Epithelial cell of proximal tubule (primary cell): Measurements from ENCODE around the gene TCF7. TPM values are rescaled to one million over a fixed set of nuclear protein-coding genes. Genes with fewer than 3 reads are reported as not detected.

Source experiments
- DNase-seq: peaks from one replicate; pipeline ENCODE4 v3.0.0-alpha.2; 2011; ENCODE audit warnings: low read depth
- H3K4me3 ChIP-seq: 2 replicates; pipeline ENCODE4 v1.5.1; 2011; ENCODE audit warnings: low read depth, mild to moderate bottlenecking, low read length
- total RNA-seq: library from RNA; depleted of rRNA; stranded (reverse); fragments of >200 nt; gene quantifications from 2 replicates; pipeline ENCODE4 v1.2.3, GENCODE V29; 2015
- TF ChIP-seq, protein P1 (sequence below): conservative IDR thresholded peaks from 2 replicates; pipeline ENCODE4 v1.5.1; 2012; ENCODE audit warnings: low read depth, mild to moderate bottlenecking, low read length

The TCF7 gene
- total RNA-seq, 1 donor from 2014 or later = 3.6 TPM

DNA sequence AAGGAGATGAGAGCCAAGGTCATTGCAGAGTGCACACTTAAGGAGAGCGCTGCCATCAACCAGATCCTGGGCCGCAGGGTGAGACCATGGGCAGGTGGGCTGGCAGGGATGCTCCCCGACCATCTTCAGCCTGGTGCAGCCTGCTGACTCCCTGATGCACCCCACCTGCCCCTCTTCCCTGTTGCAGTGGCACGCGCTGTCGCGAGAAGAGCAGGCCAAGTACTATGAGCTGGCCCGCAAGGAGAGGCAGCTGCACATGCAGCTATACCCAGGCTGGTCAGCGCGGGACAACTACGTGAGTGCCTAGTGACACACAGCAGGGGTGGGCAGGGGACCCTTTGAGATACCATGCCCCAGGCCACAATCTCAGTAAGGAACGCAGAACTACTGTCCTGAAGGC is 28.3 kb downstream of the TCF7 start:
- DNase-seq = no peak
- TF ChIP-seq, protein P1, sequence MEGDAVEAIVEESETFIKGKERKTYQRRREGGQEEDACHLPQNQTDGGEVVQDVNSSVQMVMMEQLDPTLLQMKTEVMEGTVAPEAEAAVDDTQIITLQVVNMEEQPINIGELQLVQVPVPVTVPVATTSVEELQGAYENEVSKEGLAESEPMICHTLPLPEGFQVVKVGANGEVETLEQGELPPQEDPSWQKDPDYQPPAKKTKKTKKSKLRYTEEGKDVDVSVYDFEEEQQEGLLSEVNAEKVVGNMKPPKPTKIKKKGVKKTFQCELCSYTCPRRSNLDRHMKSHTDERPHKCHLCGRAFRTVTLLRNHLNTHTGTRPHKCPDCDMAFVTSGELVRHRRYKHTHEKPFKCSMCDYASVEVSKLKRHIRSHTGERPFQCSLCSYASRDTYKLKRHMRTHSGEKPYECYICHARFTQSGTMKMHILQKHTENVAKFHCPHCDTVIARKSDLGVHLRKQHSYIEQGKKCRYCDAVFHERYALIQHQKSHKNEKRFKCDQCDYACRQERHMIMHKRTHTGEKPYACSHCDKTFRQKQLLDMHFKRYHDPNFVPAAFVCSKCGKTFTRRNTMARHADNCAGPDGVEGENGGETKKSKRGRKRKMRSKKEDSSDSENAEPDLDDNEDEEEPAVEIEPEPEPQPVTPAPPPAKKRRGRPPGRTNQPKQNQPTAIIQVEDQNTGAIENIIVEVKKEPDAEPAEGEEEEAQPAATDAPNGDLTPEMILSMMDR = no peak

DNA sequence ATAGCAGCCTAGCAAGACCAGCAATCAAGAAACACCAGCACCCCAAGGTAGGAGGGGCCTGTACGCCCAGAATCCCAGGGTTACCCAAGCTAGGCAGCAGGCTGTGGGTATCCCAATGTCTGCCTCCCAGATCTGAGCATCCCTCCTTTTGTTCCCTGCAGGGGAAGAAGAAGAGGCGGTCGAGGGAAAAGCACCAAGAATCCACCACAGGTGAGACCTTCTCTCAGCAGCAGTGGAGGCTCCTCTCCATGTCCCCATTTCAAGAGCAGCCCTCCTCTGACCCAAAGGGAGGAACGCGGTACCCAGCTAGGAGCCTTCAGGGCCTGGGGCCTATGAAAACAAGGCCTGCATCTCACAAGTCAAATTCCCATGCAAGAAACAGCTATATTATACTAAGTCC is 28.9 kb downstream of the TCF7 start:
- DNase-seq = no peak
- no peak overlapping the region for H3K4me3 ChIP-seq
- TF ChIP-seq, protein P1 = no peak

More for the DNA sequence above, 28.3 kb downstream of the TCF7 start:
- H3K4me3 ChIP-seq = no peak overlapping the region

- H3K4me3 ChIP-seq = no peak overlapping the region
- no peak for DNase-seq
- TF ChIP-seq, protein P1 = no peak
These were observed 29.8 kb downstream of the TCF7 start for GRCh38 chr5:134143944-134144941.

DNA sequence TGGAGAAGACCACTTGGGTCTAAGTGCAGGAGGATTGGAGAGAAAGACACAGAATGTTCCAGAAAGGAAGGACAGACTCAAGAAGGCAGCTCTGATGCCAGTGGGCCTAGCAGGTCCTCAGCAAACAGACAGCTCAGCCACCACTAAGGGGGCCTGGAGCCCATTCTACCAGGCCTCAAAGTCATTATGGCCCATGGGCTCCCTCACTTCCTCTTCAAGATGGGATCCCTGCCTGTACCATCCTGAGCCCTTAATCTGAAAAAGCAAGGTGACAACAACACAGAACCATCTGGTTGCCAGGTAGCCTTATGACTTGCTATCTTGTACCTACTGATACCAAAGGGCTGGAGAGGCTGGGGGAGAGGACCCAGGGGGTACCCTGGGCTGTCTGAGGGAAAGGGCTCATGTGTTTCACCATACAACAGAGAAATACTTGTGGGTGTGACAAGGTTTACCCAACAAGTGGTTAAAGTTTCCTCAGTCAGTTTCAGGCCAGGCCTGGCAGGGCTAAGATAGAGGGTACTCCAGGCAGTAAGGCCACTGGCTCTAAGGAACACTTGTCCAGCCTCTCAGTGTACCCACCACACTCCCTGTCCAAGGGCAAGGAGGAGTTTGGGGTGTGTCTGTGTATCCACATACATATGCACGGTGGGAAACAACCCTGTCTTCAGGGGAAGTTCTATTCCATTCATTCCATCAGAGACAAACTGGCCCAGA is 30.7 kb downstream of the TCF7 start:
- H3K4me3 ChIP-seq = no peak overlapping the region
- no peak for DNase-seq
- TF ChIP-seq, protein P1 = no peak

GRCh38 chr5:134145779-134146581 is 31.5 kb downstream of the TCF7 start:
- TF ChIP-seq, protein P1 = peak; percentile 93
- DNase-seq = no peak
- H3K4me3 ChIP-seq = no peak overlapping the region

- no peak for DNase-seq
- TF ChIP-seq, protein P1 = no peak
- H3K4me3 ChIP-seq = no peak overlapping the region
These were observed 32.4 kb downstream of the TCF7 start for GRCh38 chr5:134146651-134147518.
